HG02970 (cell line): ENCODE results near the gene PLAAT5.
A peak's percentile ranks its signal among the peaks of the same experiment; 100 is the strongest.
"Not testable (repeated sequence)": the region's sequence is repeated elsewhere in the genome, so short reads cannot be mapped to it uniquely, and the experiment has no call there.

ENCODE experiments used
- ATAC-seq: cut with Tn5 transposase; IDR thresholded peaks from one replicate; pipeline ENCODE4 v1.9.1; 2021; ENCODE audit warnings: mild to moderate bottlenecking, moderate library complexity, moderate number of reproducible peaks; ENCODE audit not compliant: unreplicated experiment, low FRiP score

PLAAT5 gene

DNA sequence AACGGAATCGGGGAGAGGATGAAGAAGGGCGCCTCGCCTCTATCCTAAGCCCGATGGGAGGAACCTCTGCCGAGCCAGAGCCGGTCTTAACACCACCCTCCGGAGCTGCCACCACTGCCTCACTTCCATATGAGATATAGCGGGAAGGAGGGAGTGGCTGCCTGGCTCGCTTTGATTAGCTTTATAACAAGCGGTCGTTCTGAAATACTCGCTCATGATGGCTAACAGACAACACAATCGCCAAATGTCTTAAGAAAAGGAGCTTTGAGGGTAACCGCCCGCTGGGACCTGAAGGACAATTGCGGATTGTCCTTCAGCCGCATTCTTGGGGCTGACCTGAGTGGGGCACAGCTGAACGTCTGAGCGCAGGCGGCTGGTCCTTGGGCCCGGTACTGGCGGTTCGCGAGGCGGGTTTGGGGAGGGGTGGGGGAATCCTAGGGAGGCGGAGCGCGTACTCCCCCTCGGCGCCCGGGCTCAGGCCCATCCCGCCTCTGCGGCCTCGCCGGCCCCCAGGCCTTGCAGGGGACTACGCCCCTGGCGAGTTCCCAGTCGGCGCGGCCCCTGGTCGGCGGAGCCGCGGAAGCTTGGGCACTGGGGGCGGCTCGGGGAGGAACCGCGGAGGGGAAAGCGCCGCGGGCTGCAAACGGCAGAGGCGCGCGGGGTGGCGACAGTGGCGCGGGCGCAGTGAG lies at the start of gene PLAAT5:
TSS of gene PLAAT5 (minus strand) at position 617 of the 689 bp plus-strand sequence. CDS start at position 484, 133 bp downstream.
- no peak for ATAC-seq

GRCh38 chr11:63537293-63538101 lies 46.5 kb upstream of the PLAAT5 start:
- no peak for ATAC-seq

DNA sequence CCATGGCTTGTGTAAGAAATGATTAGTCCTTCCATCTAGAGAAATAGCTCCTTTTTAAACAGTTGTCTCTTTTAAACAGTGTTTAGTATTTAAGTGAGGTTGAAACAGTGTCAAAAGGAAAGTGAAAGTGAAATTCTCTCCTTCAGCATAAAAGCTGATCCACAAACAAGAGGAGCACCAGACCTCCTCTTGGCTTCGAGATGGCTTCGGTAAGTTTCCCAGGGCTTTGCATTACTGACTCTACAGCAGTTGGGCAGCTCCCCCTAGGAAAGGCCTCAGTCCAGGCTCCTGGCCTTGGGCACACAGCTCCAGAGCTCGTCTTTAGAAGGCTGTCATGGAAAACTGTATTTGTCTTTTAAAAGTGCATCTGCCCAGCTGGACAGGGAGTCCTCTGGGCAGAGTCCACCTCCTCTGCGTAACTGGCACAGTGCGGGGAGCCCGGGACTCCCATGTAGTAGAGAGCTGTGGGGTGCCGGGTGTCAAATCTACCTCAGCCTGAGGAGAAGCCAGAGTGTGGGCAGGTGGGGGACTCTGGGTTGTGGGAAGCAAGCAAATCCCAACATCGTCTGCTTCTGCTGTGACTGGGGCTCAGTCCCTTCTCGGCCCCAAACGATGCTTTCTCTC lies 45.8 kb upstream of the PLAAT5 start, which contains the start of gene PLAAT4:
TSS of gene PLAAT4 (plus strand) at position 140 of the 624 bp plus-strand sequence. CDS start at position 201, 61 bp downstream.
- no peak for ATAC-seq

- no peak for ATAC-seq
Measured at GRCh38 chr11:63535734-63536133, 44.8 kb upstream of the PLAAT5 start.

- ATAC-seq: no peak
Measured at GRCh38 chr11:63534895-63535461, 44.0 kb upstream of the PLAAT5 start.

DNA sequence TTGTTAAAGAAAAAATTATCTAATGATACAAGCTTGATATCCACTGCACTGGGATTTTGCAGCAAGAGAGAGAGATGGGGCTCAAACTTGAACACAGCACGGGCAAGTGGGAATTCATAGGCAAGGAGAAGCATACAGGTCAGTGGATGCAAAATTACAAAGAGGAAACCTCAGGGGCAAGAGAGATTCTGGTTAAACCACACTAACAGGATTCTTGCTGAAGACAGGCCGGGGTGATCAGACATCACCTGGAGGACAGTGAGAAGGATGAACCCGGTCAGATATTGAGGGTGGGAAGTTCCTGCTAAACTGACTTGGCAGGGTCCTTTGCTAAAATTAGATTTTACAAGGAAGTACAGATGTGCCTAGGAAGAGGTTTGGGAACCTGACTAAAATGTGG lies 43.1 kb upstream of the PLAAT5 start:
- ATAC-seq: no peak

- no peak for ATAC-seq
Measured at GRCh38 chr11:63532799-63533475, 42.0 kb upstream of the PLAAT5 start.

GRCh38 chr11:63532117-63532516 lies 41.1 kb upstream of the PLAAT5 start:
- no peak for ATAC-seq

GRCh38 chr11:63531074-63531792 lies 40.3 kb upstream of the PLAAT5 start:
- ATAC-seq: peak; percentile 62

- ATAC-seq: no peak
Measured at GRCh38 chr11:63530021-63530420, 39.1 kb upstream of the PLAAT5 start.

- not testable (repeated sequence) for ATAC-seq
Measured at GRCh38 chr11:63529373-63529772, 38.4 kb upstream of the PLAAT5 start.

- not testable (repeated sequence) for ATAC-seq
Measured at GRCh38 chr11:63528729-63529278, 37.8 kb upstream of the PLAAT5 start.

- not testable (repeated sequence) for ATAC-seq
Measured at GRCh38 chr11:63528156-63528555, 37.2 kb upstream of the PLAAT5 start.

DNA sequence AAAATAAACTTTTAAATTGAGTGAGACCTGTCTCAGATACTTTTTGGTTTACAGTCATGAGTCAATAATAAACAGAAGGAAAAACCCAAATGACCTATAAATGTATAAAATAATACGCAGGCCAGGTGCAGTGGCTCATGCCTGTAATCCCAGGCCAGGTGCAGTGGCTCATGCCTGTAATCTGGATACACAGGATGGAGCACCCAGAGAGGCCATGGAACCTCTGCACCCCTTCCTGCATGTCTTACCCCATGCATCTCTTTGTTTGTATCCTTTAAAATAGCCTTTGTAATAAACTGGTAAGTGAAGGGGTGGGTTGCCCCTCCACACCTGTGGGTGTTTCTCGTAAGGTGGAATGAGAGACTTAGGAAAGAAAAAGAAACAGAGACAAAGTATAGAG lies 36.7 kb upstream of the PLAAT5 start:
- no peak for ATAC-seq

DNA sequence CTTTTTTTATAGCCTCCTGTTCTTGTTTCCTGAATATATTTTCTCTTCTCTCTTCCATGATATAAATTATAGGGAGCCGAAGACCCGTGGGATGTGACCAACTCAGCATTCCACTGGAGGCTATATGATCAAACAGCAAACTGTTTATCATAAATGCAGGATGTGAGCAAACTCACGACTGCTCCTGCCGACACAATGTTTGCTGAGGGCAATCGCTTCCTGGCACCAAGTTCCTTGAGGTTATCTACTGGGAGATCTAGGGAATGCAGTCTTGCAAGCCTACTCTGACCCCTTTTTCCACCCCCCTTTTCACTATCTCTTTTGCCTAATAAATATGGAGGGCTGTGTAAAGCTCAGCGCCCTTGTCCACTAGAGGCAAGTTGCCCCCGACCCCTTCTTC lies 32.2 kb upstream of the PLAAT5 start:
- no peak for ATAC-seq

DNA sequence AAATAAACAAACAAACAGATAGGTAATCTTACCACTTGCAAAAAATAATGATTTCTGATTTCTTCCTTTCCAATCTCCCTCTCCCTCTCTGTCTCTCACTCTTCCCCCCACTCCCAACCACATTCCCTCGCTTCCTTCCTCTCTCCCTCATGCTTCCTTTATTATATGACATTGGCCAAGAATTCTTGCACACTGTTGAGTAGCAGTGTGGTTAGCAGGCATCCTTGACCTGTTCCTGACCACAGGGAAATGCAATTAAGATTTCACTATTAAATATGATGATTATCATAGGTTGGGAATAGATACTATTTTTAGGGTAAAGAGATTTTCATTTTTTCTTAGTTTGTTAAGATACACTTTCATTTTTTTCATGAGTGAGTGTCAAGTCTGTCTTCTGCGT lies 30.9 kb upstream of the PLAAT5 start:
- no peak for ATAC-seq

- no peak for ATAC-seq
Measured at GRCh38 chr11:63520606-63521170, 29.7 kb upstream of the PLAAT5 start.

DNA sequence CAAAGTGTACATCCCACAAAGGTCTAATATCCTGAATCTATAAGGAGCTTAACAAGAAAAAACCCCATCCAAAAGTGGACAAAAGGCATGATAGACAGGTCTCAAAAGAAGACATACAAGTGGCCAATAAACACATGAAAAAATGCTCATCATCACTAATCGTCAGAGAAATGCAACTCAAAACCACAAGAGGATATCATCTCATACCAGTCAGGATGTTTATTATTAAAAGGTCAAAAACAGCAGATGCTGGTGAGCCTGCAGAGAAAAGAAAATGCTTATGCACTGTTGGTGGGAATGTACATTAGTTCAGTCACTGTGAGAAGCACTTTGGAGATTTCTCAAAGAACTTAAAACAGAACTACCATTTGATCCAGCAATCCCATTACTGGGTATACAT lies 27.6 kb upstream of the PLAAT5 start:
- ATAC-seq: no peak

DNA sequence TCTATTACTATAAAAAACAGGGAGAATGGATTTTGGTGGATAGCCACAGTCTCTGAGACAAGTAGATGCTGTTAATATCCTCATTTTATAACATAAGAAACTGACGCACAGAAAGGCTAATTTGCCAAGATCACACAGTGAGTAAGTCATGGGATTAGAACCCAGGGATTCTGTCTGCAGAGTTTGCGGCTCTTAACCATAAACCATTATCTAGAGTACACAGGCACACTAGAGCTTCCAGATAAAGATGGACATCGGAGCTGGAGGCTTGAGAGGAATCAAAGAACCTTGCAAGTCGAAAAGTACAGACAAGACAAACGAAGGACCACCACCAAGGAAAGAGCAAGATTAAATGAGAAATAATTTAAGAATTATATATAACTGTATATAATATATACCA lies 26.2 kb upstream of the PLAAT5 start:
- ATAC-seq: no peak
